MM.1S (cell line): ENCODE data around the gene UBFD1.
A peak's percentile ranks its signal among the peaks of the same experiment; 100 is the strongest.

Experiments used
- DNase-seq: peaks from one replicate; pipeline ENCODE4 v3.0.0-alpha.2; 2015
- H2AFZ ChIP-seq: fragments of 300-600 bp; sonication (generic); 2 replicates; pipeline ENCODE4 v1.6.0; 2016; ENCODE audit warnings: antibody characterized with exemption, low read length
- H3F3A ChIP-seq: fragments of 300-600 bp; sonication (generic); 2 replicates; pipeline ENCODE4 v1.6.1; 2016; ENCODE audit warnings: mild to moderate bottlenecking, antibody characterized with exemption, low read length, moderate library complexity, mixed read lengths; ENCODE audit not compliant: insufficient read depth
- H3K27ac ChIP-seq: fragments of 300-600 bp; sonication (generic); 2 replicates; pipeline ENCODE4 v1.5.1; 2016; ENCODE audit warnings: mild to moderate bottlenecking, low read length
- H3K27me3 ChIP-seq: fragments of 300-600 bp; sonication (generic); replicated peaks from 2 replicates; pipeline ENCODE4 v1.6.0; 2016; ENCODE audit warnings: low read length; ENCODE audit not compliant: insufficient read depth
- H3K36me3 ChIP-seq: fragments of 300-600 bp; sonication (generic); replicated peaks from 2 replicates; pipeline ENCODE4 v1.6.1; 2016; ENCODE audit warnings: mild to moderate bottlenecking, low read length, mixed read lengths; ENCODE audit not compliant: insufficient read depth
- H3K4me1 ChIP-seq: fragments of 300-600 bp; sonication (generic); 2 replicates; pipeline ENCODE4 v1.6.1; 2016; ENCODE audit warnings: low read length, mixed read lengths
- H3K4me2 ChIP-seq: fragments of 300-600 bp; sonication (generic); 2 replicates; pipeline ENCODE4 v1.6.0; 2016; ENCODE audit warnings: low read depth, low read length
- H3K4me3 ChIP-seq: fragments of 300-600 bp; sonication (generic); 2 replicates; pipeline ENCODE4 v1.5.1; 2016; ENCODE audit warnings: low read length, mixed read lengths
- H3K79me2 ChIP-seq: fragments of 300-600 bp; sonication (generic); 2 replicates; pipeline ENCODE4 v1.6.1; 2016; ENCODE audit warnings: mixed run types, low read length, mixed read lengths
- H3K9ac ChIP-seq: fragments of 300-600 bp; sonication (generic); 2 replicates; pipeline ENCODE4 v1.6.1; 2016; ENCODE audit warnings: low read length, mixed read lengths
- H3K9me2 ChIP-seq: fragments of 300-600 bp; sonication (generic); replicated peaks from 2 replicates; pipeline ENCODE4 v1.6.1; 2016; ENCODE audit warnings: mild to moderate bottlenecking, low read length, mixed read lengths; ENCODE audit not compliant: insufficient read depth
- H3K9me3 ChIP-seq: fragments of 300-600 bp; sonication (generic); replicated peaks from 2 replicates; pipeline ENCODE4 v1.6.1; 2016; ENCODE audit warnings: mild to moderate bottlenecking, low read length, mixed read lengths; ENCODE audit not compliant: insufficient read depth
- H4K20me1 ChIP-seq: fragments of 300-600 bp; sonication (generic); 2 replicates; pipeline ENCODE4 v1.6.1; 2016; ENCODE audit warnings: mild to moderate bottlenecking, low read length, moderate library complexity, mixed read lengths; ENCODE audit not compliant: insufficient read depth
- EZH2 ChIP-seq: fragments of 300-600 bp; sonication (generic); optimal IDR thresholded peaks from 2 replicates; pipeline ENCODE3; 2017; ENCODE audit warnings: low read depth, mild to moderate bottlenecking, antibody characterized with exemption, low read length, mixed read lengths
- EZH2phosphoT487 ChIP-seq: fragments of 300-600 bp; sonication (generic); IDR thresholded peaks from 2 replicates; pipeline ENCODE4 v1.6.1; 2018; ENCODE audit warnings: antibody characterized with exemption, low read length
- TF ChIP-seq, protein P1 (sequence below): fragments of 300-600 bp; sonication (generic); IDR thresholded peaks from 2 replicates; pipeline ENCODE4 v1.5.1; 2016; ENCODE audit warnings: antibody characterized with exemption, low read length, mixed read lengths

UBFD1 gene

DNA sequence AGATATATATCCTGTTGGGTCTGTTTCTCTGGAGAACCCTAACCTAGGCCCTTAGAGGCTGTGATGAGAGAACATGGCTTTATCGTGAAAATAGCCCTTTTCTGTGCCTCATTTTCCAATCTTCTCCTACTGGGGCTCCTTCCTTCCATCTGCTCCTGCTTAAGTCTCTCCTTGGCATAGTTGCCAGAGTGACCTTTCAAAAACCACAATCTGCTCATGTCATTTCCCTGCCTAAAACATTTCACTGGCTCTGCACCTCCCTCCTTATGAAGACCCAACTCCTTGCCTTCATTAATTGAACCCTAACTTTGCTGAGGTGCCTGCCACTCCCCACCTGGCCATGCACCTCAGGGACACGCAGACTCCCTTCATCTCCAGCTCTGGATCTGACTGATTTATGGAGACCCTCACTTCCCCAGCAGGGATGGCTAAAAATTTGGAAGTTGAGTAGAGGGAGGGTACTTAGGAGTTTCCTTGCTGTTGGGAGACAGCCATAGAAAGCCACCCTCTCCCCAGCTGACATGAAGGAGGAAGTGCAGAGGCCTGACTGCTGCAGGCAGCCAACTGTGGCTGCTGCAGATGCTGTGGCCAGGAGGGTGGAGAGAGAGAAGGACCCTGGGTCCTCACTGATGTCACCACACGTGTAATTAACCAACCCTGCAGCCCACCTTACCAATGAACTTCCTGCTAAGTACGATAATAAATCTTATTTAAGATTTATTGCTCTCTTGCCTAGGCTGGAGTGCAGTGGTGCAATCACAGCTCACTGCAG lies 41.0 kb upstream of the UBFD1 start:
- H3K79me2 ChIP-seq = no peaks in the 10 kb centered on the region
- H2AFZ ChIP-seq = no peak overlapping the region
- no peak overlapping the region for H3K27ac ChIP-seq
- H3K36me3 ChIP-seq = 0 out of 2 replicates have a peak, but pooled peaks cover 4% of the 10 kb centered on the region
- H4K20me1 ChIP-seq = no peaks in the 10 kb centered on the region
- H3K4me2 ChIP-seq = no peak overlapping the region
- H3K4me3 ChIP-seq = no peak overlapping the region
- peaks cover 6% of the 10 kb centered on the region; the same call in 1 of the 2 replicates for H3F3A ChIP-seq
- no peak for DNase-seq
- H3K9me3 ChIP-seq = no peaks in the 10 kb centered on the region
- H3K4me1 ChIP-seq = no peaks in the 10 kb centered on the region
- no peak overlapping the region for H3K9ac ChIP-seq
- H3K27me3 ChIP-seq = no peaks in the 10 kb centered on the region
- H3K9me2 ChIP-seq = no peaks in the 10 kb centered on the region
- TF ChIP-seq EZH2 (no peak), EZH2phosphoT487 (no peak)
- TF ChIP-seq, protein P1, sequence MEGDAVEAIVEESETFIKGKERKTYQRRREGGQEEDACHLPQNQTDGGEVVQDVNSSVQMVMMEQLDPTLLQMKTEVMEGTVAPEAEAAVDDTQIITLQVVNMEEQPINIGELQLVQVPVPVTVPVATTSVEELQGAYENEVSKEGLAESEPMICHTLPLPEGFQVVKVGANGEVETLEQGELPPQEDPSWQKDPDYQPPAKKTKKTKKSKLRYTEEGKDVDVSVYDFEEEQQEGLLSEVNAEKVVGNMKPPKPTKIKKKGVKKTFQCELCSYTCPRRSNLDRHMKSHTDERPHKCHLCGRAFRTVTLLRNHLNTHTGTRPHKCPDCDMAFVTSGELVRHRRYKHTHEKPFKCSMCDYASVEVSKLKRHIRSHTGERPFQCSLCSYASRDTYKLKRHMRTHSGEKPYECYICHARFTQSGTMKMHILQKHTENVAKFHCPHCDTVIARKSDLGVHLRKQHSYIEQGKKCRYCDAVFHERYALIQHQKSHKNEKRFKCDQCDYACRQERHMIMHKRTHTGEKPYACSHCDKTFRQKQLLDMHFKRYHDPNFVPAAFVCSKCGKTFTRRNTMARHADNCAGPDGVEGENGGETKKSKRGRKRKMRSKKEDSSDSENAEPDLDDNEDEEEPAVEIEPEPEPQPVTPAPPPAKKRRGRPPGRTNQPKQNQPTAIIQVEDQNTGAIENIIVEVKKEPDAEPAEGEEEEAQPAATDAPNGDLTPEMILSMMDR = no peak

DNA sequence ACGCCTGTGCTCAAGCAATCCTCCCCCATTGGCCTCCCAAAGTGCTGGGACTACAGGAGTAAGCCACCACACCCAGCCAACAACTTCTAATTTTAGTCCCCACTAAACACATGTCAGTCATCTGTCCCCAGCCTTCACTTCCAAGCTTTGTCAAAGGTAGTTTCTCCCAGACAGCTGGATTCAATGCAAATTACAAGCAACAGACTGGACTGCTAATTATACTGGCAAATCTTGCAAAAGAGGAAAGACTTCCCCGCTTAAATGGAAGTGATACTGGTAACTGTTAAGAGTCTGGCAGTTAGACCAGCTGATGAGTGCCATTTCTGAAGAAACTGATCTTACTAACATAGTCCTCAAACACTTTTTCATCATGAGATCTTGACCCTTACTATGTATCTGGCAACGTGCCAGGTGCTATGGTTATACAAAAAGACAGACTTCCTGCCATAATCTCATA lies 39.1 kb upstream of the UBFD1 start:
- no peaks in the 10 kb centered on the region for H3K9me3 ChIP-seq
- no peaks in the 10 kb centered on the region for H3K4me1 ChIP-seq
- no peaks in the 10 kb centered on the region for H4K20me1 ChIP-seq
- no peaks in the 10 kb centered on the region for H3K79me2 ChIP-seq
- peak; percentile 13 for DNase-seq
- H3F3A ChIP-seq = no peaks in the 10 kb centered on the region
- H3K4me2 ChIP-seq = no peak overlapping the region
- no peak for TF ChIP-seq EZH2phosphoT487
- no peak overlapping the region for H3K27ac ChIP-seq
- no peak overlapping the region for H2AFZ ChIP-seq
- H3K27me3 ChIP-seq = no peaks in the 10 kb centered on the region
- H3K4me3 ChIP-seq = no peak overlapping the region
- no peaks in the 10 kb centered on the region for H3K9me2 ChIP-seq
- no peak overlapping the region for H3K9ac ChIP-seq
- 0 out of 2 replicates have a peak, but pooled peaks cover 4% of the 10 kb centered on the region for H3K36me3 ChIP-seq

DNA sequence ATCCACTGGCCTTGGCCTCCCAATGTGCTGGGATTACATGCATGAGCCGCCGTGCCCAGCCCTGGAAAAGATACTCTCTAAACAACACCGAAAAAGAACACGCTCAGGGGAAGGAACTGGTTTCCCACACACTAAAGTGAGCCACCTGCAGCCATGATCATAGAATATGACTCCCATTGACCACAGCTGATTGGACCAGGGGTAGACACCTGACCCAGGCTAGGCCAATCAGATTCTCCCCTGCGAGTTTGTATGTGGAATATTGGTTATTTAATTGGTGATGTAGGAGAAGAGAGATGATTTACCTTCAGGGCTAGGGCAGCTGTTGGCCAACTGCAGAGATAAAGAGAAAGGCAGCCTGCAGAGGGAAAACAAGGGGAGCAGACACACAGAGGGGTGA lies 38.2 kb upstream of the UBFD1 start:
- H3K9me3 ChIP-seq = no peaks in the 10 kb centered on the region
- no peak overlapping the region for H3K27ac ChIP-seq
- H4K20me1 ChIP-seq = no peaks in the 10 kb centered on the region
- H3K9me2 ChIP-seq = no peaks in the 10 kb centered on the region
- TF ChIP-seq EZH2phosphoT487 (no peak), EZH2 (no peak)
- TF ChIP-seq, protein P1 = no peak
- H3F3A ChIP-seq = no peaks in the 10 kb centered on the region
- no peak overlapping the region for H3K9ac ChIP-seq
- H3K4me1 ChIP-seq = no peaks in the 10 kb centered on the region
- H3K27me3 ChIP-seq = no peaks in the 10 kb centered on the region
- H3K36me3 ChIP-seq = 0 out of 2 replicates have a peak, but pooled peaks cover 6% of the 10 kb centered on the region
- H3K4me3 ChIP-seq = no peak overlapping the region
- H3K79me2 ChIP-seq = no peaks in the 10 kb centered on the region
- H2AFZ ChIP-seq = no peak overlapping the region
- DNase-seq = no peak
- no peak overlapping the region for H3K4me2 ChIP-seq

DNA sequence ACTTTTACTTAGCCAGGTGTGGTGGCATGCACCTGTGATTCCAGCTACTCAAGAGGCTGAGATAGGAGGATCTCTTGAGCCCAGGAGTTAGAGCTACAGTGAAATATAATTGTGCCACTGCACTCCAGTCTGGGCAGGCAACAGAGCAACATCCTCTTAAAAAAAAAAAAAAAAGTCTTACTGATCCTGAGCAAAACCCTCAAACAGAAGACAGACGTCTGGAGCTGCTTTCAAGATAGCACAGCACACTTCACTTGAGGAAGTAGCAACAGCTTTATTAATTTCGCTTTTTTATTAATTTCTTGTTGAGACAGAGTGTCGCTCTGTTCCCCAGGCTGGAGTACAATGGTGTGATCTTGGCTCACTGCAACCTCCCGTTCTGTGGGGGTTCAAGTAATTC lies 37.0 kb upstream of the UBFD1 start:
- Histone ChIP-seq H3K36me3 (0 out of 2 replicates have a peak, but pooled peaks cover 13% of the 10 kb centered on the region), H3K4me1 (no peaks in the 10 kb centered on the region), H3K9me2 (no peaks in the 10 kb centered on the region), H3K27me3 (no peaks in the 10 kb centered on the region), H3F3A (no peaks in the 10 kb centered on the region), H3K9ac (no peak overlapping the region), H4K20me1 (no peaks in the 10 kb centered on the region), H3K27ac (no peak overlapping the region), H2AFZ (no peak overlapping the region), H3K79me2 (no peaks in the 10 kb centered on the region), H3K9me3 (no peaks in the 10 kb centered on the region), H3K4me3 (no peak overlapping the region), H3K4me2 (no peak overlapping the region)
- TF ChIP-seq EZH2 (no peak), EZH2phosphoT487 (no peak)
- TF ChIP-seq, protein P1 = no peak
- no peak for DNase-seq
